ENCODE measurements around the gene GALNT7.

The GALNT7 gene

DNA sequence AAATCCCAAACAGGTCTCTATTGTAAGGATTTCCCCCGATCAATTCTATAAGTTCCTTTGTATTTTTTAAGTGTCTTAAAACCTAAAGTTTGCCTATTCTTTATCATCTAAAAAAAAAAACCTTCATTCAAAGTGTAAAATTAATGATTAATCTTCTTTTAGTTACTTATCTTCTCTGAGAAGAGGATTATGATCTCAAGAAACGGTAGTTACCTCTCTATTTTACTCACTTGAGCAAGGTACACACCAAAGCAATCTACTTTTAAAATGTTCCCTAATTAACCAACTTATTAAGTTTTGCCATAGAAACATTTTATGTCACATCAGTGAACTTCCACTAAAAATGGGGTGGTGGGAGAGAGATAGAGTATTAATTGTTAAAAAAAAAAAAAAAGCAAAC is 15.2 kb upstream of the GALNT7 start:
- no peak overlapping the region for H3K4me3 ChIP-seq (ENCODE audit: low read depth, low read length)
- TF ChIP-seq, protein P1, sequence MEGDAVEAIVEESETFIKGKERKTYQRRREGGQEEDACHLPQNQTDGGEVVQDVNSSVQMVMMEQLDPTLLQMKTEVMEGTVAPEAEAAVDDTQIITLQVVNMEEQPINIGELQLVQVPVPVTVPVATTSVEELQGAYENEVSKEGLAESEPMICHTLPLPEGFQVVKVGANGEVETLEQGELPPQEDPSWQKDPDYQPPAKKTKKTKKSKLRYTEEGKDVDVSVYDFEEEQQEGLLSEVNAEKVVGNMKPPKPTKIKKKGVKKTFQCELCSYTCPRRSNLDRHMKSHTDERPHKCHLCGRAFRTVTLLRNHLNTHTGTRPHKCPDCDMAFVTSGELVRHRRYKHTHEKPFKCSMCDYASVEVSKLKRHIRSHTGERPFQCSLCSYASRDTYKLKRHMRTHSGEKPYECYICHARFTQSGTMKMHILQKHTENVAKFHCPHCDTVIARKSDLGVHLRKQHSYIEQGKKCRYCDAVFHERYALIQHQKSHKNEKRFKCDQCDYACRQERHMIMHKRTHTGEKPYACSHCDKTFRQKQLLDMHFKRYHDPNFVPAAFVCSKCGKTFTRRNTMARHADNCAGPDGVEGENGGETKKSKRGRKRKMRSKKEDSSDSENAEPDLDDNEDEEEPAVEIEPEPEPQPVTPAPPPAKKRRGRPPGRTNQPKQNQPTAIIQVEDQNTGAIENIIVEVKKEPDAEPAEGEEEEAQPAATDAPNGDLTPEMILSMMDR (IDR thresholded peaks at IDR 0.05; ENCODE audit: low read depth, low read length): no peak
- H3K9me3 ChIP-seq (ENCODE audit: severe bottlenecking): no peaks in the 10 kb centered on the region
- no peaks in the 10 kb centered on the region for H3K36me3 ChIP-seq
- no peak overlapping the region for H3K27ac ChIP-seq
- DNase-seq: no peak
- H3K27me3 ChIP-seq (ENCODE audit: insufficient read depth, low read depth, severe bottlenecking): no peaks in the 10 kb centered on the region

DNA sequence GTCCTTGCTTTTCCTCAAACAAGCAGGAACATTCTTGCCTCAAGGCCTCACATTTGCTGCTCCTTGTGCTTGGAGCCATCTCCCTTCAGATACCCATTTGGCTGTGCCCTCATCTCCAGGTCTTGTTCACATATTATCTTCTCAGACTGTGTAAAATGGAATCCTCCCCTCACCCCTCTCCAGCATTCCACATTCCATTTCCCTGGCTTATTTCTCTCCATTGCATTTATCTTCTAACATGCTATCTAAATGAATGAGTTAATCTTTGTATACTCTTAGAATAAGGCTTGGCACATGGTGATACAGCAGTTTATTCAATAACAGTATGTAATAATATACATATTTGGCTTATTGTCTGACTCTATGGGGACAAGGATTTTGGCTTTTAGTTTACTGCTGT is 8.8 kb upstream of the GALNT7 start:
- H3K27ac ChIP-seq: no peak overlapping the region
- no peak overlapping the region for H3K4me3 ChIP-seq (ENCODE audit: low read depth, low read length)
- no peaks in the 10 kb centered on the region for H3K27me3 ChIP-seq (ENCODE audit: insufficient read depth, low read depth, severe bottlenecking)
- no peaks in the 10 kb centered on the region for H3K36me3 ChIP-seq
- H3K9me3 ChIP-seq (ENCODE audit: severe bottlenecking): no peaks in the 10 kb centered on the region
- DNase-seq: no peak
- TF ChIP-seq, protein P1 (IDR thresholded peaks at IDR 0.05; ENCODE audit: low read depth, low read length): no peak

DNA sequence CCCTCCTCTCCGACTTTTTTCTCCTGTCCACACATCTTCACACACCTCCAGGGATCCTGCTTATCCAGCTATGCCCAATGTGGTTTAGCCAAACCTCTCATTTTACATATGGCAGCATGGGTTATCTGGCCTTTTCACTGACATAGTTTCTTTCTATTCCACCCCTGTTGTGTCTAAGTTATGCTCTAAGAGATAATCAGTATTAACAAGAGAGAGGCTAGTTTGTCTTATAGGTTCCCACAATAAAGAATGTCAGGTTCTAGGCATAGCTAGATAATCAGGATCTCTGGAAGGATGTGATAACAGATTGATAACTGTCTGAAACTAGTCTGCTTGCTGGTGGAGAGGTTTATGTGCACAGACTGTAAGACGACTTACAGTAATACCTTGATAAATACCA is 7.7 kb upstream of the GALNT7 start:
- H3K27me3 ChIP-seq (ENCODE audit: insufficient read depth, low read depth, severe bottlenecking): no peaks in the 10 kb centered on the region
- TF ChIP-seq, protein P1 (IDR thresholded peaks at IDR 0.05; ENCODE audit: low read depth, low read length): no peak
- H3K4me3 ChIP-seq (ENCODE audit: low read depth, low read length): no peak overlapping the region
- H3K36me3 ChIP-seq: no peaks in the 10 kb centered on the region
- DNase-seq: no peak
- no peaks in the 10 kb centered on the region for H3K9me3 ChIP-seq (ENCODE audit: severe bottlenecking)
- H3K27ac ChIP-seq: no peak overlapping the region

DNA sequence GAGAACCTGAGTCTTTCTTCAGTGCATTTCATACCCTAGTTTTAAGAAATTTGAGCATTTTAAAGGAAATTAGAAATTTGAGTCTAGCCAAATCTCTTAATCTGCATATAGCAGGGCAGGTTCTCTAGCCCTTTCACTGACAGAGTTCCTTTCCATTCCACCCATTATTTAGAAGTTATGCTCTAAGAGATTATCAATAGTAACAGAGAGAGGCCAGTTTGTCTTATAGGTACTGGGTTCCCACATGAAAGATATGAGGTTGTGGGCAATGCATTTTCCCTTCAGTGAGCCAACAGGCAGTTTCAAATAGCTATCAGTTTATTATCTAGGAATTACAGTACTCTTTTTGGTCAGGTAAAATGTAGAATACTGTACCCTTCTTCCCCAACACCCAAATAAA is 7.3 kb upstream of the GALNT7 start:
- no peaks in the 10 kb centered on the region for H3K9me3 ChIP-seq (ENCODE audit: severe bottlenecking)
- no peak overlapping the region for H3K27ac ChIP-seq
- H3K4me3 ChIP-seq (ENCODE audit: low read depth, low read length): no peak overlapping the region
- no peaks in the 10 kb centered on the region for H3K36me3 ChIP-seq
- no peaks in the 10 kb centered on the region for H3K27me3 ChIP-seq (ENCODE audit: insufficient read depth, low read depth, severe bottlenecking)
- TF ChIP-seq, protein P1 (IDR thresholded peaks at IDR 0.05; ENCODE audit: low read depth, low read length): no peak
- no peak for DNase-seq

DNA sequence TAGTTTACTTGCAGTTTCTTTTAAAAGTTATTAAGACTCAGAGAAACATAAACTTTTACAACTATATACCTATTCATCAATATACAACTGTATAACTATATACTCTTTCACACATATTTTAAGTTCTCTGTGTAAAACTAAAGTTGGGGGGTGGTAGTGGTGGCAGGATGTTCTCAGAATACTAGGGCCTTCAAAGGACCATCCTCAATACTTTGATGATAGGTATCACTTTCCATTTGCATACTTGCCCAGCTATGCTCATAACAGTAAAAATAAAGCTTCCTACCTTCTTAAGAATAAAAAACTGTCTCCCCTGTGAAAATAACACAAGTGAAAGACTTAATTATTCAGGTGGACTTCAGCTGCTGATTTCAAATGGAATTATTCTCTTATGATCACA is 2.9 kb upstream of the GALNT7 start:
- Histone ChIP-seq H3K36me3 (no peaks in the 10 kb centered on the region), H3K4me3 (ENCODE audit: low read depth, low read length) (no peak overlapping the region), H3K27ac (no peak overlapping the region), H3K9me3 (ENCODE audit: severe bottlenecking) (no peaks in the 10 kb centered on the region), H3K27me3 (ENCODE audit: insufficient read depth, low read depth, severe bottlenecking) (no peaks in the 10 kb centered on the region)
- TF ChIP-seq, protein P1 (IDR thresholded peaks at IDR 0.05; ENCODE audit: low read depth, low read length): no peak
- no peak for DNase-seq

DNA sequence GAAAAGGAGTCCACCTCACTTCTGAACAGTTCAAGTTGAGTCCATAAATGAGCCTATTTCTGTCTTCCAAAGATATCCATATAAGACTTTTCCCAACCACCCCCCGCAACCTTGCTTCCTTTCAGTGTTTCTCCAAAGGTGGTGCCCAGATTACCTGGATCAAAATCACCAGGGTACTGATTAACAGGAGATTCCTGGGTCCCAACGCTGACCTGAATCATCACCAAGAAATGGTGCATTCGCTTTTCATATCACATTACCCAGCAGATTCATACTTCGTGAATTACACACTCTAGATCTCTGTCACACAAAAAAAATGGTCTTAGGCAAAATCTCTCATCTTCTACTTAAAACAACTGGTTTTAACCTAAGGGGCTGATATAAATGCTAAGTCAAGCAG is 2.1 kb upstream of the GALNT7 start:
- no peaks in the 10 kb centered on the region for H3K9me3 ChIP-seq (ENCODE audit: severe bottlenecking)
- no peak overlapping the region for H3K27ac ChIP-seq
- H3K27me3 ChIP-seq (ENCODE audit: insufficient read depth, low read depth, severe bottlenecking): no peaks in the 10 kb centered on the region
- H3K36me3 ChIP-seq: no peaks in the 10 kb centered on the region
- TF ChIP-seq, protein P1 (IDR thresholded peaks at IDR 0.05; ENCODE audit: low read depth, low read length): no peak
- DNase-seq: no peak
- H3K4me3 ChIP-seq (ENCODE audit: low read depth, low read length): no peak overlapping the region
